HepG2 (cell line): ENCODE data around the gene MLX. TPM values are rescaled to one million over a fixed set of nuclear protein-coding genes. Genes with fewer than 3 reads are reported as not detected.
A peak's percentile ranks its signal among the peaks of the same experiment; 100 is the strongest.

ENCODE experiments used
- ATAD3A ChIP-seq: sonication (generic); formaldehyde crosslinking; IDR thresholded peaks from 2 replicates; pipeline ENCODE4 v1.4.0; 2020; ENCODE audit warnings: missing genetic modification reagents
- ATF7-NPFF ChIP-seq: sonication (generic); formaldehyde crosslinking; IDR thresholded peaks from 2 replicates; pipeline ENCODE4 v1.8.1; 2023; ENCODE audit warnings: mild to moderate bottlenecking, low read depth, missing genetic modification reagents, moderate library complexity
- FOXK2 ChIP-seq: fragments of 450-650 bp; IDR thresholded peaks from 2 replicates; pipeline ENCODE4 v1.6.1; 2016
- MIXL1 ChIP-seq: IDR thresholded peaks from 2 replicates; pipeline ENCODE4 v1.6.1; 2016
- MZF1 ChIP-seq: sonication (generic); formaldehyde crosslinking; IDR thresholded peaks from 2 replicates; pipeline ENCODE4 v1.8.1; 2023; ENCODE audit warnings: mild to moderate bottlenecking, missing genetic modification reagents, borderline replicate concordance
- NR2F1 ChIP-seq, 2 experiments: fragments of 450-650 bp in 1 of 2; formaldehyde crosslinking in 1 of 2; IDR thresholded peaks; 2 replicates each; pipeline versions ENCODE4 v1.5.0 to v1.6.1; 2016 to 2020; ENCODE audit warnings: mild to moderate bottlenecking in 1 of 2, missing compliant biosample characterization in 1 of 2, missing genetic modification reagents in 1 of 2, moderate library complexity in 1 of 2
- PITX1 ChIP-seq: sonication (generic); formaldehyde crosslinking; IDR thresholded peaks from 2 replicates; pipeline ENCODE4 v1.5.1; 2020; ENCODE audit warnings: mild to moderate bottlenecking, missing genetic modification reagents
- SNAPC2 ChIP-seq: sonication (generic); formaldehyde crosslinking; IDR thresholded peaks from 2 replicates; pipeline ENCODE4 v1.8.1; 2022; ENCODE audit warnings: mild to moderate bottlenecking, missing genetic modification reagents
- THAP11 ChIP-seq: IDR thresholded peaks from 2 replicates; pipeline ENCODE4 v1.6.1; 2016; ENCODE audit warnings: missing biosample characterization, missing genetic modification reagents
- ZFP36L1 ChIP-seq: sonication (generic); formaldehyde crosslinking; IDR thresholded peaks from 2 replicates; pipeline ENCODE4 v1.8.0; 2022; ENCODE audit warnings: mild to moderate bottlenecking, missing genetic modification reagents, moderate library complexity
- ZFP36L2 ChIP-seq: sonication (generic); formaldehyde crosslinking; IDR thresholded peaks from 2 replicates; pipeline ENCODE4 v1.4.0; 2020; ENCODE audit warnings: missing genetic modification reagents
- ZFP90 ChIP-seq: sonication (generic); formaldehyde crosslinking; IDR thresholded peaks from 2 replicates; pipeline ENCODE4 v1.8.0; 2022; ENCODE audit warnings: missing genetic modification reagents, mild to moderate bottlenecking, inconsistent platforms, borderline replicate concordance
- ZNF225 ChIP-seq: sonication (generic); formaldehyde crosslinking; IDR thresholded peaks from 2 replicates; pipeline ENCODE4 v1.4.0; 2020; ENCODE audit warnings: mild to moderate bottlenecking, missing genetic modification reagents
- ZNF292 ChIP-seq: sonication (generic); formaldehyde crosslinking; IDR thresholded peaks from 2 replicates; pipeline ENCODE4 v1.8.1; 2022; ENCODE audit warnings: mild to moderate bottlenecking, low read depth, missing genetic modification reagents, borderline replicate concordance
- ZNF382 ChIP-seq: sonication (generic); formaldehyde crosslinking; IDR thresholded peaks from 2 replicates; pipeline ENCODE4 v1.5.0; 2020; ENCODE audit warnings: missing genetic modification reagents, mild to moderate bottlenecking, borderline replicate concordance
- ZNF567 ChIP-seq: sonication (generic); formaldehyde crosslinking; IDR thresholded peaks from 2 replicates; pipeline ENCODE4 v1.8.1; 2023; ENCODE audit warnings: mild to moderate bottlenecking, missing genetic modification reagents, borderline replicate concordance
- ZNF589 ChIP-seq: sonication (generic); formaldehyde crosslinking; conservative IDR thresholded peaks from 2 replicates; pipeline ENCODE4 v1.8.0; 2022; ENCODE audit warnings: mild to moderate bottlenecking, moderate library complexity, missing genetic modification reagents
- ZSCAN12 ChIP-seq: sonication (generic); formaldehyde crosslinking; IDR thresholded peaks from 2 replicates; pipeline ENCODE4 v1.9.0; 2021; ENCODE audit warnings: mild to moderate bottlenecking, missing genetic modification reagents
- polyA plus RNA-seq, 8 experiments: library from polyadenylated mRNA; depleted of rRNA in 3 of 8; stranded (reverse) in 7 of 8; unstranded in 1 of 8; fragments of >200 nt; fragmentation: Illumina TruSeq in 4 of 8; extraction: Trizol in 4 of 8; gene quantifications; 2 replicates each; pipeline versions ENCODE4 v1.2.1 to v1.2.3, GENCODE V29; 2011 to 2016; ENCODE audit warnings: low read depth in 4 of 8, missing spikeins in 1 of 8, mixed read lengths in 1 of 8; ENCODE audit not compliant: insufficient read depth in 1 of 8
- total RNA-seq, 5 experiments: library from RNA; depleted of rRNA; stranded (reverse); fragments of >200 nt; fragmentation: Illumina TruSeq; extraction: Trizol; gene quantifications; 2 replicates each; pipeline ENCODE4 v1.2.3, GENCODE V29; 2016; ENCODE audit warnings: low read depth in 1 of 5
- TF ChIP-seq, protein P1 (sequence below): sonication (generic); formaldehyde crosslinking; conservative IDR thresholded peaks from 2 replicates; pipeline ENCODE4 v1.4.0; 2020; ENCODE audit warnings: mild to moderate bottlenecking, missing genetic modification reagents, moderate library complexity
- TF ChIP-seq, protein P2 (sequence below): sonication (generic); formaldehyde crosslinking; IDR thresholded peaks from 2 replicates; pipeline ENCODE4 v1.4.0; 2020; ENCODE audit warnings: missing genetic modification reagents, low read depth, mild to moderate bottlenecking, borderline replicate concordance
- TF ChIP-seq, protein P3 (sequence below): sonication (generic); formaldehyde crosslinking; IDR thresholded peaks from 2 replicates; pipeline ENCODE4 v1.4.0; 2020; ENCODE audit warnings: low read depth, mild to moderate bottlenecking, missing genetic modification reagents
- TF ChIP-seq, protein P4 (sequence below): sonication (generic); formaldehyde crosslinking; IDR thresholded peaks from 2 replicates; pipeline ENCODE4 v1.5.1; 2020; ENCODE audit warnings: missing genetic modification reagents, mild to moderate bottlenecking, borderline replicate concordance
- TF ChIP-seq, protein P5 (sequence below): sonication (generic); formaldehyde crosslinking; conservative IDR thresholded peaks from 2 replicates; pipeline ENCODE4 v1.4.0; 2020; ENCODE audit warnings: missing genetic modification reagents

Gene MLX
- total and polyA plus RNA-seq, 2 of the 13 experiments (the other 11 are each of a cell fraction or from before 2014, with no cell fraction given): 38.9 to 74.4 TPM

DNA sequence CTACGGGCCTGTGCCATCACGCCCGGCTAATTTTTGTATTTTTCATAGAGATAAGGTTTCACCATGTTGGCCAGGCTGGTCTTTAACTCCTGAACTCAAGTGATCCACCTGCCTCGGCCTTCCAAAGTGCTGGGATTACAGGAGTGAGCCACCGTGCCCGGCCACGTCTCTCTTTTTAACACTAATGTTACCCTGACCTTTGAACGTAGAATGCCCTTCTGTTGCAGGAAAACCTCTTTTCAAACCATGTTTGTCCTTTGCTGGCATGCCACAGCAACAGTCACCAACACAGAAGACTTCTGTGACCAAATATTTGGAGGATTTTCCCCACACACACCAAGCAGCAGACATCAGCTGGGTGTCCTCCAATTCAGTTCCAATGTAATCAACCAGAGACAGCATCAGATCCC, 22.0 kb upstream of the MLX start (continued):
- no peak for TF ChIP-seq ATF7-NPFF (CRISPR knock-in tag)
- peak; percentile 42 to 67; a peak in 3 of 4 replicates for TF ChIP-seq NR2F1 (CRISPR knock-in tag; IDR thresholded peaks at IDR 0.05)
- no peak for TF ChIP-seq ZNF382 (CRISPR knock-in tag)
- no peak for TF ChIP-seq ZNF589 (CRISPR knock-in tag)
- no peak for TF ChIP-seq SNAPC2 (CRISPR knock-in tag)
- TF ChIP-seq ZSCAN12: no peak
- no peak for TF ChIP-seq ZNF567 (CRISPR knock-in tag)
- TF ChIP-seq, protein P1, sequence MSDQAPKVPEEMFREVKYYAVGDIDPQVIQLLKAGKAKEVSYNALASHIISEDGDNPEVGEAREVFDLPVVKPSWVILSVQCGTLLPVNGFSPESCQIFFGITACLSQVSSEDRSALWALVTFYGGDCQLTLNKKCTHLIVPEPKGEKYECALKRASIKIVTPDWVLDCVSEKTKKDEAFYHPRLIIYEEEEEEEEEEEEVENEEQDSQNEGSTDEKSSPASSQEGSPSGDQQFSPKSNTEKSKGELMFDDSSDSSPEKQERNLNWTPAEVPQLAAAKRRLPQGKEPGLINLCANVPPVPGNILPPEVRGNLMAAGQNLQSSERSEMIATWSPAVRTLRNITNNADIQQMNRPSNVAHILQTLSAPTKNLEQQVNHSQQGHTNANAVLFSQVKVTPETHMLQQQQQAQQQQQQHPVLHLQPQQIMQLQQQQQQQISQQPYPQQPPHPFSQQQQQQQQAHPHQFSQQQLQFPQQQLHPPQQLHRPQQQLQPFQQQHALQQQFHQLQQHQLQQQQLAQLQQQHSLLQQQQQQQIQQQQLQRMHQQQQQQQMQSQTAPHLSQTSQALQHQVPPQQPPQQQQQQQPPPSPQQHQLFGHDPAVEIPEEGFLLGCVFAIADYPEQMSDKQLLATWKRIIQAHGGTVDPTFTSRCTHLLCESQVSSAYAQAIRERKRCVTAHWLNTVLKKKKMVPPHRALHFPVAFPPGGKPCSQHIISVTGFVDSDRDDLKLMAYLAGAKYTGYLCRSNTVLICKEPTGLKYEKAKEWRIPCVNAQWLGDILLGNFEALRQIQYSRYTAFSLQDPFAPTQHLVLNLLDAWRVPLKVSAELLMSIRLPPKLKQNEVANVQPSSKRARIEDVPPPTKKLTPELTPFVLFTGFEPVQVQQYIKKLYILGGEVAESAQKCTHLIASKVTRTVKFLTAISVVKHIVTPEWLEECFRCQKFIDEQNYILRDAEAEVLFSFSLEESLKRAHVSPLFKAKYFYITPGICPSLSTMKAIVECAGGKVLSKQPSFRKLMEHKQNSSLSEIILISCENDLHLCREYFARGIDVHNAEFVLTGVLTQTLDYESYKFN (CRISPR knock-in tag): peak; percentile 61
- peak; percentile 69; the same call in 1 of the 2 replicates for TF ChIP-seq ZFP36L1 (CRISPR knock-in tag)
- TF ChIP-seq MIXL1 (CRISPR knock-in tag): peak; percentile 49; the same call in 1 of the 2 replicates
- no peak for TF ChIP-seq THAP11
- TF ChIP-seq ZNF292 (CRISPR knock-in tag): peak; percentile 84; the same call in 1 of the 2 replicates
- no peak for TF ChIP-seq ATAD3A
- no peak for TF ChIP-seq ZFP90 (CRISPR knock-in tag)
- TF ChIP-seq MZF1 (CRISPR knock-in tag): no peak
- TF ChIP-seq, protein P2, sequence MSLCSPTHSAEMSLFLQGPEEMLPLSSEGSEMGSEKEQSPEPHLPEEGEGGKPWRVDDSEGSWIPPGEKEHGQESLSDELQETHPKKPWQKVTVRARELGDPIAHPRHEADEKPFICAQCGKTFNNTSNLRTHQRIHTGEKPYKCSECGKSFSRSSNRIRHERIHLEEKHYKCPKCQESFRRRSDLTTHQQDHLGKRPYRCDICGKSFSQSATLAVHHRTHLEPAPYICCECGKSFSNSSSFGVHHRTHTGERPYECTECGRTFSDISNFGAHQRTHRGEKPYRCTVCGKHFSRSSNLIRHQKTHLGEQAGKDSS (CRISPR knock-in tag): peak; percentile 61; the same call in 1 of the 2 replicates
- 0 out of 2 replicates have a peak, but pooled peaks have one; percentile 40 for TF ChIP-seq FOXK2
- TF ChIP-seq PITX1 (CRISPR knock-in tag): 0 out of 2 replicates have a peak, but pooled peaks have one; percentile 44
- no peak for TF ChIP-seq ZNF225 (CRISPR knock-in tag)
- TF ChIP-seq, protein P3, sequence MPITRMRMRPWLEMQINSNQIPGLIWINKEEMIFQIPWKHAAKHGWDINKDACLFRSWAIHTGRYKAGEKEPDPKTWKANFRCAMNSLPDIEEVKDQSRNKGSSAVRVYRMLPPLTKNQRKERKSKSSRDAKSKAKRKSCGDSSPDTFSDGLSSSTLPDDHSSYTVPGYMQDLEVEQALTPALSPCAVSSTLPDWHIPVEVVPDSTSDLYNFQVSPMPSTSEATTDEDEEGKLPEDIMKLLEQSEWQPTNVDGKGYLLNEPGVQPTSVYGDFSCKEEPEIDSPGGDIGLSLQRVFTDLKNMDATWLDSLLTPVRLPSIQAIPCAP (CRISPR knock-in tag): no peak
- TF ChIP-seq, protein P4, sequence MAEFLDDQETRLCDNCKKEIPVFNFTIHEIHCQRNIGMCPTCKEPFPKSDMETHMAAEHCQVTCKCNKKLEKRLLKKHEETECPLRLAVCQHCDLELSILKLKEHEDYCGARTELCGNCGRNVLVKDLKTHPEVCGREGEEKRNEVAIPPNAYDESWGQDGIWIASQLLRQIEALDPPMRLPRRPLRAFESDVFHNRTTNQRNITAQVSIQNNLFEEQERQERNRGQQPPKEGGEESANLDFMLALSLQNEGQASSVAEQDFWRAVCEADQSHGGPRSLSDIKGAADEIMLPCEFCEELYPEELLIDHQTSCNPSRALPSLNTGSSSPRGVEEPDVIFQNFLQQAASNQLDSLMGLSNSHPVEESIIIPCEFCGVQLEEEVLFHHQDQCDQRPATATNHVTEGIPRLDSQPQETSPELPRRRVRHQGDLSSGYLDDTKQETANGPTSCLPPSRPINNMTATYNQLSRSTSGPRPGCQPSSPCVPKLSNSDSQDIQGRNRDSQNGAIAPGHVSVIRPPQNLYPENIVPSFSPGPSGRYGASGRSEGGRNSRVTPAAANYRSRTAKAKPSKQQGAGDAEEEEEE (CRISPR knock-in tag): no peak
- no peak for TF ChIP-seq ZFP36L2 (CRISPR knock-in tag)
- TF ChIP-seq, protein P5, sequence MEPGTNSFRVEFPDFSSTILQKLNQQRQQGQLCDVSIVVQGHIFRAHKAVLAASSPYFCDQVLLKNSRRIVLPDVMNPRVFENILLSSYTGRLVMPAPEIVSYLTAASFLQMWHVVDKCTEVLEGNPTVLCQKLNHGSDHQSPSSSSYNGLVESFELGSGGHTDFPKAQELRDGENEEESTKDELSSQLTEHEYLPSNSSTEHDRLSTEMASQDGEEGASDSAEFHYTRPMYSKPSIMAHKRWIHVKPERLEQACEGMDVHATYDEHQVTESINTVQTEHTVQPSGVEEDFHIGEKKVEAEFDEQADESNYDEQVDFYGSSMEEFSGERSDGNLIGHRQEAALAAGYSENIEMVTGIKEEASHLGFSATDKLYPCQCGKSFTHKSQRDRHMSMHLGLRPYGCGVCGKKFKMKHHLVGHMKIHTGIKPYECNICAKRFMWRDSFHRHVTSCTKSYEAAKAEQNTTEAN: peak; percentile 52; the same call in 1 of the 2 replicates
